PC-9 (cell line): Measurements from ENCODE around the gene PLPPR1. TPM values are rescaled to one million over a fixed set of nuclear protein-coding genes. Genes with fewer than 3 reads are reported as not detected.

Experiments
- Bru-seq: library from RNA; stranded (reverse); fragments of 400-500 nt; gene quantifications from one replicate; lab custom pipeline; 2021; lab: Mats Ljungman, UMichigan
- BruChase-seq, 2 experiments: library from RNA; stranded (reverse); fragments of 400-500 nt; gene quantifications; one replicate each; lab custom pipeline; 2021; lab: Mats Ljungman, UMichigan
- BruUV-seq: library from RNA; stranded (reverse); fragments of 400-500 nt; replicated peaks from 2 replicates; lab custom pipeline; 2021; lab: Mats Ljungman, UMichigan
- CTCF ChIA-PET: fragments of 300-600 bp; sonication (Branson Sonifier 250); formaldehyde crosslinking; loops from one replicate; lab custom pipeline; 2022; ENCODE audit warnings: antibody characterized with exemption; lab: Charles Lee
- POLR2A ChIA-PET: fragments of 300-600 bp; sonication (Branson Sonifier 250); formaldehyde crosslinking; loops from one replicate; lab custom pipeline; 2022; ENCODE audit warnings: antibody characterized with exemption; ENCODE audit not compliant: unreplicated experiment; lab: Charles Lee
- DNase-seq, 2 experiments: peaks; one replicate each; pipeline versions ENCODE4 v3.0.0 to v3.0.0-alpha.2; 2015 to 2022; ENCODE audit warnings: mixed read lengths in 1 of 2
- H2AFZ ChIP-seq: fragments of 200-600 bp; sonication (generic); 2 replicates; pipeline ENCODE4 v1.8.1; 2017; ENCODE audit warnings: antibody characterized with exemption
- H3F3A ChIP-seq: fragments of 200-600 bp; sonication (generic); 2 replicates; pipeline ENCODE4 v1.8.1; 2017; ENCODE audit warnings: antibody characterized with exemption, mild to moderate bottlenecking, low read depth; ENCODE audit not compliant: insufficient read depth
- H3K27ac ChIP-seq: fragments of 200-600 bp; sonication (generic); 2 replicates; pipeline ENCODE4 v1.6.1; 2016; ENCODE audit warnings: mixed run types
- H3K27me3 ChIP-seq: fragments of 200-600 bp; sonication (generic); 2 replicates; pipeline ENCODE4 v1.6.1; 2016; ENCODE audit warnings: low read depth, mixed run types; ENCODE audit not compliant: insufficient read depth
- H3K36me3 ChIP-seq: fragments of 200-600 bp; sonication (generic); 2 replicates; pipeline ENCODE4 v1.6.1; 2016; ENCODE audit warnings: low read depth, mixed run types
- H3K4me1 ChIP-seq: fragments of 200-600 bp; sonication (generic); replicated peaks from 2 replicates; pipeline ENCODE4 v1.6.1; 2016; ENCODE audit warnings: mixed run types; ENCODE audit not compliant: insufficient read depth
- H3K4me2 ChIP-seq: fragments of 200-600 bp; sonication (generic); 2 replicates; pipeline ENCODE4 v1.6.1; 2017; ENCODE audit warnings: mixed run types
- H3K4me3 ChIP-seq: fragments of 200-600 bp; sonication (generic); 2 replicates; pipeline ENCODE4 v1.6.1; 2016; ENCODE audit warnings: mixed run types
- H3K79me2 ChIP-seq: fragments of 200-600 bp; sonication (generic); 2 replicates; pipeline ENCODE4 v1.6.1; 2017; ENCODE audit warnings: low read depth, mixed run types
- H3K9me2 ChIP-seq: fragments of 200-600 bp; sonication (generic); 2 replicates; pipeline ENCODE4 v1.8.1; 2017; ENCODE audit warnings: mild to moderate bottlenecking; ENCODE audit not compliant: insufficient read depth
- H3K9me3 ChIP-seq: fragments of 200-600 bp; sonication (generic); 2 replicates; pipeline ENCODE4 v1.8.1; 2016; ENCODE audit warnings: low read depth; ENCODE audit not compliant: insufficient read depth
- H4K20me1 ChIP-seq: fragments of 200-600 bp; sonication (generic); 2 replicates; pipeline ENCODE4 v1.8.1; 2017; ENCODE audit not compliant: insufficient read depth
- EZH2 ChIP-seq: fragments of 200-600 bp; sonication (generic); IDR thresholded peaks from 2 replicates; pipeline ENCODE4 v1.8.0; 2017; ENCODE audit warnings: antibody characterized with exemption, low read depth
- intact Hi-C: fragments of 100-400 bp; cut with micrococcal nuclease; formaldehyde crosslinking; loops from one replicate; pipeline ENCODE4 v1.10.0; 2022; ENCODE audit not compliant: unreplicated experiment
- long read RNA-seq: library from polyadenylated mRNA; stranded (forward); transcript quantifications from one replicate; pipeline ENCODE4 v2.0.0, GENCODE V29; 2022
- total RNA-seq: library from RNA; stranded (reverse); gene quantifications from 2 replicates; pipeline ENCODE4 v1.2.3, GENCODE V29; 2021
- TF ChIP-seq, protein P1 (sequence below): fragments of 200-600 bp; sonication (generic); conservative IDR thresholded peaks from 2 replicates; pipeline ENCODE4 v1.6.1; 2017; ENCODE audit warnings: mixed run types, antibody characterized with exemption, mild to moderate bottlenecking, moderate library complexity

PLPPR1 gene
- total RNA-seq (not detected in 2 replicates), Bru-seq, nascent RNA (percentile 3 among the genes with signal in this experiment), BruChase-seq, experiment 1, labeled RNA remaining after a 2-hour chase (percentile 2 among the genes with signal in this experiment), BruChase-seq, experiment 2, labeled RNA remaining after a 6-hour chase (percentile 0 among the genes with signal in this experiment)
- long read RNA-seq = 0 reads

DNA sequence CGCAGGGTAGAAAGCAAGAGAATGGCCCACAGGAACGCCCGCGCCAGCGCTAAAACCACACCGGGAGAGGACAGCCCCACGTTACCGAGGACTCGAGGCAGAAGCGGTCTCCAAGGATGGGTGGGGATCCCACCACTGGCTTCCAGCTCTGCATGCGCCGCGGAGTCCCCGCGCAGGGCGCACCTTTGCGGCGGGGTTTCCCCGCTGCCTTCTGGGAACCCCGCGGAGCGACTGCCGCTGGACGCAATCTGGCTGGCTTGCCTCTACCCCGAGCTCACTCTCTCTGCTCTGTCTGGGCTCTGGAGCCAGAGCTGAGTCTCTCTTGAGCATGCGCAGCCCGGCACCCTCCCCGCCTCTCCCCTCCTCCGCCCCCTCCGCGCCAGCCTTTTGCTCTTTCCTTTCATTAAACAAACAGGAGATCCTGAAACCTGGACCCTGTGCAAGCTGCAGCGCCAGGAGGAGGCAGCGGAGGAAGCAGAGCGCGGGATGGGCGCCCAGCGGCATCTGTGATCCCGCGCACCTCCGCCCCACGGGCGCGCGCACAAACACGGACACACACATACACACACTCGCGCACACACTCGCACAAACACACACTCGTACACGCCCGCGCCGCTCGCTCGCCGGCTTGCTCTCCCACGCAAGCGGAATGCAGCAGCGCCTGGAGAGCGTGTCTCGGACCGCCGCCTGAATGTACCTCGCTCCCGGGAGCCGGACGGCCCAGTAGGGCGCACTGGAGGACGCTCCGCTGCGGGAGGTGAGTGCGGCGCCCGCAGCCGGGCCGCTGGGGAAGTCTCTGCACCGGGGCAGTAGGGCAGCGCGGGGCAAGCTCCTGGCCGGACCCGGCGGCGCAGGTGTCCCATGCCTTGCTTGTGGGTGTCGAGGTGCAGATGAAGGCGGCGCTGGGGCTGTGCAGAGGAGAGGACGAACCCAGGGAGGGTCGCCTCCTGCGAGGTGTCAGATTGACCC is at the start of gene PLPPR1:
Gene PLPPR1, plus strand, starts transcription at position 382 of the 969 bp plus-strand sequence.
- no peaks in the 10 kb centered on the region for H4K20me1 ChIP-seq
- no TSS peak for BruUV-seq
- H3K79me2 ChIP-seq = no peaks in the 10 kb centered on the region
- no peak within 1 kb of the TSS for H3K4me3 ChIP-seq
- no peaks in the 10 kb centered on the region for H3K36me3 ChIP-seq
- intact Hi-C loops = no loop called here
- TF ChIP-seq, protein P1, sequence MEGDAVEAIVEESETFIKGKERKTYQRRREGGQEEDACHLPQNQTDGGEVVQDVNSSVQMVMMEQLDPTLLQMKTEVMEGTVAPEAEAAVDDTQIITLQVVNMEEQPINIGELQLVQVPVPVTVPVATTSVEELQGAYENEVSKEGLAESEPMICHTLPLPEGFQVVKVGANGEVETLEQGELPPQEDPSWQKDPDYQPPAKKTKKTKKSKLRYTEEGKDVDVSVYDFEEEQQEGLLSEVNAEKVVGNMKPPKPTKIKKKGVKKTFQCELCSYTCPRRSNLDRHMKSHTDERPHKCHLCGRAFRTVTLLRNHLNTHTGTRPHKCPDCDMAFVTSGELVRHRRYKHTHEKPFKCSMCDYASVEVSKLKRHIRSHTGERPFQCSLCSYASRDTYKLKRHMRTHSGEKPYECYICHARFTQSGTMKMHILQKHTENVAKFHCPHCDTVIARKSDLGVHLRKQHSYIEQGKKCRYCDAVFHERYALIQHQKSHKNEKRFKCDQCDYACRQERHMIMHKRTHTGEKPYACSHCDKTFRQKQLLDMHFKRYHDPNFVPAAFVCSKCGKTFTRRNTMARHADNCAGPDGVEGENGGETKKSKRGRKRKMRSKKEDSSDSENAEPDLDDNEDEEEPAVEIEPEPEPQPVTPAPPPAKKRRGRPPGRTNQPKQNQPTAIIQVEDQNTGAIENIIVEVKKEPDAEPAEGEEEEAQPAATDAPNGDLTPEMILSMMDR = no peak
- TF ChIP-seq EZH2 = no peak
- H3K4me2 ChIP-seq = no peak within 1 kb of the TSS
- DNase-seq = no peak
- H3K27me3 ChIP-seq = 0 out of 2 replicates have a peak, but pooled peaks cover 5% of the 10 kb centered on the region
- no peaks in the 10 kb centered on the region for H3F3A ChIP-seq
- no peak within 1 kb of the TSS for H2AFZ ChIP-seq
- no peak within 1 kb of the TSS for H3K27ac ChIP-seq
- POLR2A ChIA-PET = no interaction called here
- no peaks in the 10 kb centered on the region for H3K4me1 ChIP-seq
- no peaks in the 10 kb centered on the region for H3K9me2 ChIP-seq
- no peaks in the 10 kb centered on the region for H3K9me3 ChIP-seq
- CTCF ChIA-PET = no interaction called here

DNA sequence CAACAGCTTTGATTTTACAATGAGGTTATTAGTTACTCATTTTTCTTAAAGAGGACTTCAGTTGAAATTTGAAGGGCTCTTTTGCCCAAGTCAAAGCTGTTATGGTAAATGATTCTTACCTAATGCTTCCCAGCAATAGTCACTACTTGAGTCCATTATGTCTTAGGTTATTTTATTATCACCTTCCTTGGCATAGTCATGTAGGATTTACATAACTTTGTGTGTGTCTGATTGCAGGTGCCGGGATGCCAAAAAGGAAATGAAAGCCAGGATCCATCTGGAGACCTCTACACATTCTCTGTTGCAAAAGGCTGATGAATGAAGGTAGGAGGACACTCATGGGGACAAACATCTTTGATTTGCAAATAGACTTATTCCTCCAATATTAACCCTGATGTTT is 38.8 kb upstream of the PLPPR1 start:
- H4K20me1 ChIP-seq = no peaks in the 10 kb centered on the region; the same call in 1 of the 2 replicates
- H3K9me3 ChIP-seq = no peaks in the 10 kb centered on the region
- no peaks in the 10 kb centered on the region for H3K4me1 ChIP-seq
- no peaks in the 10 kb centered on the region for H3K9me2 ChIP-seq
- no peak overlapping the region for H3K4me3 ChIP-seq
- H2AFZ ChIP-seq = no peak overlapping the region
- no peaks in the 10 kb centered on the region for H3K36me3 ChIP-seq
- H3K27me3 ChIP-seq = no peaks in the 10 kb centered on the region
- no peak for DNase-seq
- POLR2A ChIA-PET = no interaction called here
- no peak overlapping the region for H3K4me2 ChIP-seq
- no peaks in the 10 kb centered on the region for H3K79me2 ChIP-seq
- CTCF ChIA-PET = no interaction called here
- no peak overlapping the region for H3K27ac ChIP-seq
- intact Hi-C loops = no loop called here
- H3F3A ChIP-seq = no peaks in the 10 kb centered on the region
- no peak for TF ChIP-seq EZH2
- TF ChIP-seq, protein P1 = no peak
- no TSS peak for BruUV-seq

DNA sequence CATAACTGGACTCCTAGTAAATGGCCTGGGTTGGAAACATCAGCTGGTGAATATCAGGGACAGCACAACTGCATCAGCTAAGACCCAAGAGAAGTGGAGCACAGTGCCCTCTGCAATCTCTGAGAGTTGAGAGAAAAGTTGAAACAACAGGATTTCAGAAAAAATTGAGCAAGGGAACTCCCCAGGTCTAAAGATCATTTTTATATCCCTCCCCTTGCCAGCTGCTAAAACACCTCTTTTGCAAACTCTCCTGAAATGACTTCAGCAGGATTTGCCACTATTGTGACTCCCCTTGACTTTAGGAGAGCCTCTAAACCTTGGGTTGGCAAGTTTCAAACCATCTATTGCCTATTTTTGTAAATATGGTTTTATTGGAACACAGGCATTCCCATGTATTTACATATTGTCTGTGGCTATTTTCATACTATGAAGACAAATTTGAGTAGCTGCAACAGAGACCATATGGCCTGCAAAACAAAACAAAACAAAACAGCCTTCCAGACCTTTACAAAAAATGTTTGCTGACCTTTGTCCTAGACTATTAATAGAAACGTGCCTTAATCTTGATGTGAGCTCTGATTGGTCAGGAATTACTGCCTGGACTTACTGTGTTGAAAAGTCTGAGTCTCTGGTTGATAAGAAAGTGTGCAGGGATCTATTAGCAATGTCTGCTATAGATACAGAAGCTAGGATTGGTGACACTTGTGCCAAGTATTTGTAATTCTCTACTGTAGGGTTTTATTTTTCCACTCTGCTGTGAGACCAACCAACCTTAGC is 37.7 kb upstream of the PLPPR1 start:
- Histone ChIP-seq H3K4me1 (no peaks in the 10 kb centered on the region), H4K20me1 (no peaks in the 10 kb centered on the region; the same call in 1 of the 2 replicates), H3K4me2 (no peak overlapping the region), H3K36me3 (no peaks in the 10 kb centered on the region), H2AFZ (no peak overlapping the region), H3K4me3 (no peak overlapping the region), H3F3A (no peaks in the 10 kb centered on the region), H3K27ac (no peak overlapping the region), H3K79me2 (no peaks in the 10 kb centered on the region), H3K9me2 (no peaks in the 10 kb centered on the region), H3K9me3 (no peaks in the 10 kb centered on the region), H3K27me3 (no peaks in the 10 kb centered on the region)
- DNase-seq = no peak
- ChIA-PET POLR2A (no interaction called here), CTCF (no interaction called here)
- intact Hi-C loops = no loop called here
- no TSS peak for BruUV-seq
- no peak for TF ChIP-seq EZH2
